GM23338 (cell line): ENCODE measurements around the gene CDC45. TPM values are rescaled to one million over a fixed set of nuclear protein-coding genes. Genes with fewer than 3 reads are reported as not detected.

Source experiments
- CREB1 ChIP-seq: fragments of 250-450 bp; sonication (Bioruptor Pico); IDR thresholded peaks from 2 replicates; pipeline ENCODE4 v1.5.0; 2020; ENCODE audit warnings: low read depth, mild to moderate bottlenecking, moderate library complexity
- CTCF ChIP-seq, 2 experiments: fragments of 200-600 bp in 1 of 2; sonication (generic) in 1 of 2; conservative IDR thresholded peaks; 2 replicates each; pipeline versions ENCODE4 v1.5.1 to v1.6.1; 2016 to 2017; ENCODE audit warnings: antibody characterized with exemption in 2 of 2, low read depth in 2 of 2, mild to moderate bottlenecking in 2 of 2, moderate library complexity in 1 of 2
- EZH2phosphoT487 ChIP-seq: fragments of 200-600 bp; sonication (generic); IDR thresholded peaks from one replicate; pipeline ENCODE4 v1.8.1; 2018; ENCODE audit warnings: antibody characterized with exemption; ENCODE audit not compliant: unreplicated experiment
- JUNB ChIP-seq: IDR thresholded peaks from one replicate; pipeline ENCODE4 v1.6.1; 2016; ENCODE audit warnings: antibody characterized with exemption; ENCODE audit not compliant: unreplicated experiment
- NANOG ChIP-seq: IDR thresholded peaks from 2 replicates; pipeline ENCODE4 v1.6.1; 2016; ENCODE audit warnings: antibody characterized with exemption, borderline replicate concordance
- STAT1 ChIP-seq: IDR thresholded peaks from one replicate; pipeline ENCODE4 v1.6.1; 2016; ENCODE audit warnings: antibody characterized with exemption; ENCODE audit not compliant: unreplicated experiment
- ZNF114 ChIP-seq: fragments of 250-450 bp; sonication (Bioruptor Pico); IDR thresholded peaks from 2 replicates; pipeline ENCODE4 v1.5.0; 2020; ENCODE audit warnings: mild to moderate bottlenecking, moderate library complexity
- ZNF331 ChIP-seq: fragments of 250-450 bp; sonication (Bioruptor Pico); IDR thresholded peaks from 2 replicates; pipeline ENCODE4 v1.5.0; 2020; ENCODE audit warnings: low read depth, mild to moderate bottlenecking, moderate library complexity
- ZNF462 ChIP-seq: fragments of 250-450 bp; sonication (Bioruptor Pico); IDR thresholded peaks from 2 replicates; pipeline ENCODE4 v1.5.0; 2020; ENCODE audit warnings: mild to moderate bottlenecking, moderate library complexity
- polyA plus RNA-seq: library from polyadenylated mRNA; unstranded; fragments of >200 nt; fragmentation: Nextera tagmentation; extraction: Ambion mirVana; gene quantifications from 2 replicates; pipeline ENCODE4 v1.2.1, GENCODE V29; 2016
- total RNA-seq: library from RNA; depleted of rRNA; stranded (reverse); fragments of >200 nt; shearing (Covaris generic); gene quantifications from 2 replicates; pipeline ENCODE4 v1.2.3, GENCODE V29; 2014

The CDC45 gene
- total and polyA plus RNA-seq, 2 experiments from 2014 or later = 29.0 to 30.3 TPM

GRCh38 chr22:19520566-19521305, 41.0 kb downstream of the CDC45 start (continued):
- no peak for TF ChIP-seq ZNF462
- TF ChIP-seq CREB1 = no peak
- TF ChIP-seq ZNF331 (CRISPR knock-in tag) = no peak
- no peak for TF ChIP-seq STAT1
- TF ChIP-seq JUNB = no peak
- no peak for TF ChIP-seq CTCF (conservative IDR thresholded peaks at IDR 0.05; ENCODE audit: low read depth in 2 of 2)
- no peak for TF ChIP-seq ZNF114 (CRISPR knock-in tag)
- TF ChIP-seq EZH2phosphoT487 = no peak
- TF ChIP-seq NANOG = no peak
